ENCODE measurements around the gene CDC20. TPM values are rescaled to one million over a fixed set of nuclear protein-coding genes. Genes with fewer than 3 reads are reported as not detected.
A peak's percentile ranks its signal among the peaks of the same experiment; 100 is the strongest.

Gene CDC20
- total RNA-seq, 1 experiment from 2014 or later, result 355 TPM

DNA sequence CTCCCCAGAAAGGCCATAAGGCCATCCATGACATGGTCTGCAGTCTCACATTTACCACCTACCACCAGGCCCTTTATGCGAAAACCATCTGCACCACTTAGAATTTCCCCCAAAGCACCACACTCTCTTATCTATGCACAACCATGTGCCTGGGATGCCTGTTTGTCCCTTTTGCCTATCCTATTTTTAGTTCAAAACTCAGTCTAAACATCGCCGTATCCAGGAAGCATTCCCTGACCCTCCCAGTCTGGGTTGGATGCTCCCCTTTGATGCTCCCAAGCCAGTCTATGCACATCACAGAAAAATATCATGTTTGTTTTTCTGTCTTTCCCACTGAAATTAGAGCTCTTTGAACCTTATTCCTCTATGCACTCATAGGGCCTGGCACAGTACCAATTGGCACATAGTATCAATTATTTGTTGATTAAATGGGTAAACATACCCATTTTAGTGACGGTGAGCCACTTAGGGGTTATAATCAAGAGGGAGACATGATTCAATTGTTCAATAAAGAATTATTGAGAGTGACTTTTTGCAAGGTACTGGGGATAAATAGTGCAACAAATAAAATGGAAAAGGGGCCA is 14.4 kb upstream of the CDC20 start:
- H2AFZ ChIP-seq (ENCODE audit: low read depth, low read length, poor library complexity, severe bottlenecking), result no peak overlapping the region
- ChIA-PET RAD21 (ENCODE audit: low non-redundant PET in 1 of 2, low total read pairs in 2 of 2, uncharacterized antibody in 2 of 2, unreplicated experiment in 2 of 2) (interaction anchor here in 1 of 2 experiments (0.7 kb wide), 1 partner anchor 70 kb away, joined by 3 read pairs; no protein-coding TSS in a partner anchor), POLR2A (no interaction called here), CTCF (no interaction called here)
- no peaks in the 10 kb centered on the region for H3K9me3 ChIP-seq (ENCODE audit: control insufficient read depth in 1 of 2, insufficient read depth in 1 of 2, low read depth in 1 of 2, low read length in 2 of 2)
- no peaks in the 10 kb centered on the region for H4K20me1 ChIP-seq (ENCODE audit: insufficient read depth)
- no TSS peak for BruUV-seq (replicated peaks)
- intact Hi-C loops (cut with micrococcal nuclease), result no loop called here
- no peaks in the 10 kb centered on the region for H3K27me3 ChIP-seq (ENCODE audit: insufficient read depth, low read length)
- no peaks in the 10 kb centered on the region for H3K79me2 ChIP-seq (ENCODE audit: insufficient read depth, low read length)
- TF ChIP-seq CEBPB (IDR thresholded peaks at IDR 0.05; ENCODE audit: low read depth), result no peak
- no peak for TF ChIP-seq ATF3 (IDR thresholded peaks at IDR 0.05)
- TF ChIP-seq EGR1 (IDR thresholded peaks at IDR 0.05; ENCODE audit: low read depth), result no peak
- no peak for TF ChIP-seq RAD21 (IDR thresholded peaks at IDR 0.05; ENCODE audit: low read depth)
- TF ChIP-seq, protein P1, sequence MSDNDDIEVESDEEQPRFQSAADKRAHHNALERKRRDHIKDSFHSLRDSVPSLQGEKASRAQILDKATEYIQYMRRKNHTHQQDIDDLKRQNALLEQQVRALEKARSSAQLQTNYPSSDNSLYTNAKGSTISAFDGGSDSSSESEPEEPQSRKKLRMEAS (IDR thresholded peaks at IDR 0.05), result no peak
- TF ChIP-seq TCF7L2 (IDR thresholded peaks at IDR 0.05; ENCODE audit: borderline replicate concordance, extremely low read depth, insufficient read depth, insufficient read length), result no peak
- no peak for TF ChIP-seq ZBTB33 (IDR thresholded peaks at IDR 0.05; ENCODE audit: extremely low read depth, insufficient replicate concordance, low read length)
- TF ChIP-seq SP1 (IDR thresholded peaks at IDR 0.05; ENCODE audit: low read depth), result no peak
- no peak for TF ChIP-seq SRF (IDR thresholded peaks at IDR 0.05; ENCODE audit: low read depth)
- no peak for TF ChIP-seq SIN3A (IDR thresholded peaks at IDR 0.05; ENCODE audit: low read depth)
- TF ChIP-seq, protein P2, sequence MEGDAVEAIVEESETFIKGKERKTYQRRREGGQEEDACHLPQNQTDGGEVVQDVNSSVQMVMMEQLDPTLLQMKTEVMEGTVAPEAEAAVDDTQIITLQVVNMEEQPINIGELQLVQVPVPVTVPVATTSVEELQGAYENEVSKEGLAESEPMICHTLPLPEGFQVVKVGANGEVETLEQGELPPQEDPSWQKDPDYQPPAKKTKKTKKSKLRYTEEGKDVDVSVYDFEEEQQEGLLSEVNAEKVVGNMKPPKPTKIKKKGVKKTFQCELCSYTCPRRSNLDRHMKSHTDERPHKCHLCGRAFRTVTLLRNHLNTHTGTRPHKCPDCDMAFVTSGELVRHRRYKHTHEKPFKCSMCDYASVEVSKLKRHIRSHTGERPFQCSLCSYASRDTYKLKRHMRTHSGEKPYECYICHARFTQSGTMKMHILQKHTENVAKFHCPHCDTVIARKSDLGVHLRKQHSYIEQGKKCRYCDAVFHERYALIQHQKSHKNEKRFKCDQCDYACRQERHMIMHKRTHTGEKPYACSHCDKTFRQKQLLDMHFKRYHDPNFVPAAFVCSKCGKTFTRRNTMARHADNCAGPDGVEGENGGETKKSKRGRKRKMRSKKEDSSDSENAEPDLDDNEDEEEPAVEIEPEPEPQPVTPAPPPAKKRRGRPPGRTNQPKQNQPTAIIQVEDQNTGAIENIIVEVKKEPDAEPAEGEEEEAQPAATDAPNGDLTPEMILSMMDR (IDR thresholded peaks at IDR 0.05 in 2 of 3, conservative IDR thresholded peaks at IDR 0.05 in 1 of 3; ENCODE audit: borderline replicate concordance in 1 of 3, insufficient read depth in 1 of 3, low read depth in 2 of 3, low read length in 2 of 3), result no peak
- TF ChIP-seq POLR2A (IDR thresholded peaks at IDR 0.05; ENCODE audit: borderline replicate concordance, extremely low read depth, insufficient read depth, insufficient read length), result no peak
- H3K4me3 ChIP-seq (replicated peaks in 1 of 2; ENCODE audit: low read depth in 1 of 2, low read length in 2 of 2), result no peak overlapping the region
- DNase-seq (ENCODE audit: low read depth, low spot score) (no peak), ATAC-seq (no peak)
- H3K36me3 ChIP-seq (ENCODE audit: control insufficient read depth in 1 of 2, insufficient read depth in 2 of 2, low read length in 2 of 2), result no peaks in the 10 kb centered on the region
- peaks cover 28 to 61% of the 10 kb centered on the region in 2 experiments for H3K4me1 ChIP-seq (ENCODE audit: control insufficient read depth in 1 of 2, insufficient read depth in 2 of 2, low read length in 2 of 2)
- no peak overlapping the region for H3K27ac ChIP-seq (ENCODE audit: low read depth, low read length)
- peak overlapping the region; percentile 57 for H3K4me2 ChIP-seq (ENCODE audit: low read length)
- H3K9me2 ChIP-seq (ENCODE audit: insufficient read depth), result no peaks in the 10 kb centered on the region
- 0 out of 2 replicates have a peak overlapping the region, but pooled peaks have one; percentile 9 for H3K9ac ChIP-seq (ENCODE audit: low read length)

All from HCT116 (cell line).